ENCODE data around the gene FBXW8.

The FBXW8 gene

GRCh38 chr12:116990971-116991966, 80.5 kb downstream of the FBXW8 start:
- DNase-seq (ENCODE audit: low read depth in 2 of 2): no peak

GRCh38 chr12:116996093-116996492, 85.3 kb downstream of the FBXW8 start:
- DNase-seq (ENCODE audit: low read depth in 2 of 2): no peak

GRCh38 chr12:116996621-116997020, 85.9 kb downstream of the FBXW8 start:
- DNase-seq (ENCODE audit: low read depth in 2 of 2): no peak

- DNase-seq (ENCODE audit: low read depth in 2 of 2): no peak
Measured at GRCh38 chr12:116999066-116999465, 88.3 kb downstream of the FBXW8 start.

GRCh38 chr12:117000316-117000715, 89.6 kb downstream of the FBXW8 start:
- no peak for DNase-seq (ENCODE audit: low read depth in 2 of 2)

- DNase-seq (ENCODE audit: low read depth in 2 of 2): no peak
Measured at GRCh38 chr12:117002051-117002817, 91.5 kb downstream of the FBXW8 start.

GRCh38 chr12:117003883-117004404, 93.2 kb downstream of the FBXW8 start:
- DNase-seq (ENCODE audit: low read depth in 2 of 2): no peak

- DNase-seq (ENCODE audit: low read depth in 2 of 2): no peak
Measured at GRCh38 chr12:117005417-117006046, 94.8 kb downstream of the FBXW8 start.

GRCh38 chr12:117006333-117006732, 95.6 kb downstream of the FBXW8 start:
- DNase-seq (ENCODE audit: low read depth in 2 of 2): no peak

GRCh38 chr12:117007577-117007976, 96.8 kb downstream of the FBXW8 start:
- no peak for DNase-seq (ENCODE audit: low read depth in 2 of 2)

- no peak for DNase-seq (ENCODE audit: low read depth in 2 of 2)
Measured at GRCh38 chr12:117009759-117010158, 99.0 kb downstream of the FBXW8 start.

- DNase-seq (ENCODE audit: low read depth in 2 of 2): no peak
Measured at GRCh38 chr12:117010693-117011451, 100.1 kb downstream of the FBXW8 start.

GRCh38 chr12:117011988-117012805, 101.4 kb downstream of the FBXW8 start:
- DNase-seq (ENCODE audit: low read depth in 2 of 2): no peak

GRCh38 chr12:117013726-117014125, 103.0 kb downstream of the FBXW8 start:
- DNase-seq (ENCODE audit: low read depth in 2 of 2): no peak

GRCh38 chr12:117014342-117014887, 103.7 kb downstream of the FBXW8 start:
- DNase-seq (ENCODE audit: low read depth in 2 of 2): no peak

GRCh38 chr12:117015811-117016210, 105.1 kb downstream of the FBXW8 start:
- DNase-seq (ENCODE audit: low read depth in 2 of 2): no peak

GRCh38 chr12:117017807-117018206, 107.1 kb downstream of the FBXW8 start:
- DNase-seq (ENCODE audit: low read depth in 2 of 2): no peak

GRCh38 chr12:117018276-117018675, 107.5 kb downstream of the FBXW8 start:
- no peak for DNase-seq (ENCODE audit: low read depth in 2 of 2)

- no peak for DNase-seq (ENCODE audit: low read depth in 2 of 2)
Measured at GRCh38 chr12:117018685-117019084, 107.9 kb downstream of the FBXW8 start.

GRCh38 chr12:117019866-117020265, 109.1 kb downstream of the FBXW8 start:
- DNase-seq (ENCODE audit: low read depth in 2 of 2): no peak
